Measurements from ENCODE around the gene KAZN.

The KAZN gene

GRCh38 chr1:15141935-15142539 is 543.6 kb downstream of the KAZN start:
- Histone ChIP-seq H4K20me1 (ENCODE audit: insufficient read depth, low read length) (no peaks in the 10 kb centered on the region), H2AFZ (ENCODE audit: low read length) (no peak overlapping the region), H3K27ac (ENCODE audit: low read depth, low read length, poor library complexity, severe bottlenecking) (no peak overlapping the region), H3K4me2 (ENCODE audit: low read length) (no peak overlapping the region), H3K4me1 (ENCODE audit: insufficient read depth, low read length, severe bottlenecking) (no peaks in the 10 kb centered on the region), H3K9me3 (ENCODE audit: low read length) (no peaks in the 10 kb centered on the region), H3K9ac (ENCODE audit: low read length) (no peak overlapping the region), H3K36me3 (ENCODE audit: insufficient read depth, low read length) (no peaks in the 10 kb centered on the region), H3K4me3 (ENCODE audit: low read depth, low read length, poor library complexity, severe bottlenecking) (no peak overlapping the region), H3F3A (ENCODE audit: insufficient read depth, low read length) (no peaks in the 10 kb centered on the region), H3K9me2 (ENCODE audit: low read depth, low read length) (no peaks in the 10 kb centered on the region), H3K79me2 (ENCODE audit: insufficient read depth, low read length) (no peaks in the 10 kb centered on the region), H3K27me3 (ENCODE audit: insufficient read depth, low read length) (peaks cover 17% of the 10 kb centered on the region; the same call in 1 of the 2 replicates)
- TF ChIP-seq EZH2 (IDR thresholded peaks at IDR 0.05; ENCODE audit: borderline replicate concordance, low read length) = no peak
- TF ChIP-seq CTCF (IDR thresholded peaks at IDR 0.05; ENCODE audit: low read length) = no peak

- Histone ChIP-seq H3K79me2 (ENCODE audit: insufficient read depth, low read length) (no peaks in the 10 kb centered on the region), H3K27ac (ENCODE audit: low read depth, low read length, poor library complexity, severe bottlenecking) (no peak overlapping the region), H3K27me3 (ENCODE audit: insufficient read depth, low read length) (peaks cover 9% of the 10 kb centered on the region; the same call in 1 of the 2 replicates), H3K9me2 (ENCODE audit: low read depth, low read length) (no peaks in the 10 kb centered on the region), H3K9ac (ENCODE audit: low read length) (no peak overlapping the region), H3K4me3 (ENCODE audit: low read depth, low read length, poor library complexity, severe bottlenecking) (no peak overlapping the region), H3F3A (ENCODE audit: insufficient read depth, low read length) (no peaks in the 10 kb centered on the region), H3K9me3 (ENCODE audit: low read length) (no peaks in the 10 kb centered on the region), H3K4me2 (ENCODE audit: low read length) (no peak overlapping the region), H3K36me3 (ENCODE audit: insufficient read depth, low read length) (no peaks in the 10 kb centered on the region), H3K4me1 (ENCODE audit: insufficient read depth, low read length, severe bottlenecking) (no peaks in the 10 kb centered on the region), H4K20me1 (ENCODE audit: insufficient read depth, low read length) (no peaks in the 10 kb centered on the region), H2AFZ (ENCODE audit: low read length) (no peak overlapping the region)
- TF ChIP-seq EZH2 (IDR thresholded peaks at IDR 0.05; ENCODE audit: borderline replicate concordance, low read length) = no peak
Observed at GRCh38 chr1:15145327-15145726, 546.8 kb downstream of the KAZN start.

GRCh38 chr1:15146142-15146680 is 547.7 kb downstream of the KAZN start:
- Histone ChIP-seq H3K4me3 (ENCODE audit: low read depth, low read length, poor library complexity, severe bottlenecking) (no peak overlapping the region), H3K27me3 (ENCODE audit: insufficient read depth, low read length) (0 out of 2 replicates have a peak, but pooled peaks cover 7% of the 10 kb centered on the region), H3K9me3 (ENCODE audit: low read length) (no peaks in the 10 kb centered on the region), H3K4me2 (ENCODE audit: low read length) (no peak overlapping the region), H3K9ac (ENCODE audit: low read length) (no peak overlapping the region), H3K9me2 (ENCODE audit: low read depth, low read length) (no peaks in the 10 kb centered on the region), H3K4me1 (ENCODE audit: insufficient read depth, low read length, severe bottlenecking) (no peaks in the 10 kb centered on the region), H3K36me3 (ENCODE audit: insufficient read depth, low read length) (no peaks in the 10 kb centered on the region), H3F3A (ENCODE audit: insufficient read depth, low read length) (no peaks in the 10 kb centered on the region), H3K27ac (ENCODE audit: low read depth, low read length, poor library complexity, severe bottlenecking) (no peak overlapping the region), H2AFZ (ENCODE audit: low read length) (no peak overlapping the region), H3K79me2 (ENCODE audit: insufficient read depth, low read length) (no peaks in the 10 kb centered on the region), H4K20me1 (ENCODE audit: insufficient read depth, low read length) (no peaks in the 10 kb centered on the region)
- no peak for TF ChIP-seq CTCF (IDR thresholded peaks at IDR 0.05; ENCODE audit: low read length)
- TF ChIP-seq EZH2 (IDR thresholded peaks at IDR 0.05; ENCODE audit: borderline replicate concordance, low read length) = no peak

- Histone ChIP-seq H3K9me2 (ENCODE audit: low read depth, low read length) (no peaks in the 10 kb centered on the region), H3K9ac (ENCODE audit: low read length) (no peak overlapping the region), H3K36me3 (ENCODE audit: insufficient read depth, low read length) (no peaks in the 10 kb centered on the region), H3K27me3 (ENCODE audit: insufficient read depth, low read length) (0 out of 2 replicates have a peak, but pooled peaks cover 9% of the 10 kb centered on the region), H3K4me3 (ENCODE audit: low read depth, low read length, poor library complexity, severe bottlenecking) (no peak overlapping the region), H3K27ac (ENCODE audit: low read depth, low read length, poor library complexity, severe bottlenecking) (no peak overlapping the region), H3F3A (ENCODE audit: insufficient read depth, low read length) (no peaks in the 10 kb centered on the region), H4K20me1 (ENCODE audit: insufficient read depth, low read length) (no peaks in the 10 kb centered on the region), H3K79me2 (ENCODE audit: insufficient read depth, low read length) (no peaks in the 10 kb centered on the region), H3K4me1 (ENCODE audit: insufficient read depth, low read length, severe bottlenecking) (no peaks in the 10 kb centered on the region), H2AFZ (ENCODE audit: low read length) (no peak overlapping the region), H3K9me3 (ENCODE audit: low read length) (no peaks in the 10 kb centered on the region), H3K4me2 (ENCODE audit: low read length) (no peak overlapping the region)
- TF ChIP-seq CTCF (IDR thresholded peaks at IDR 0.05; ENCODE audit: low read length) = no peak
- TF ChIP-seq EZH2 (IDR thresholded peaks at IDR 0.05; ENCODE audit: borderline replicate concordance, low read length) = no peak
Observed at GRCh38 chr1:15146971-15147376, 548.5 kb downstream of the KAZN start.
